ENCODE results near the gene PAGR1.
A peak's percentile ranks its signal among the peaks of the same experiment; 100 is the strongest.
"Not testable (repeated sequence)": the region's sequence is repeated elsewhere in the genome, so short reads cannot be mapped to it uniquely, and the experiment has no call there.

Gene PAGR1

GRCh38 chr16:29841631-29842030 is 25.7 kb downstream of the PAGR1 start:
- DNase-seq: no peak

GRCh38 chr16:29842732-29843346 is 26.9 kb downstream of the PAGR1 start:
- DNase-seq: no peak

GRCh38 chr16:29843931-29844330 is 28.0 kb downstream of the PAGR1 start:
- DNase-seq: no peak

GRCh38 chr16:29844575-29845331 is 28.8 kb downstream of the PAGR1 start:
- no peak for DNase-seq

- no peak for DNase-seq
Observed at GRCh38 chr16:29845656-29846055, 29.7 kb downstream of the PAGR1 start.

GRCh38 chr16:29848420-29849297 is 32.7 kb downstream of the PAGR1 start:
- peak; percentile 27 for DNase-seq

- DNase-seq: no peak
Observed at GRCh38 chr16:29849505-29849904, 33.6 kb downstream of the PAGR1 start.

GRCh38 chr16:29850998-29851397 is 35.0 kb downstream of the PAGR1 start:
- no peak for DNase-seq

- DNase-seq: no peak
Observed at GRCh38 chr16:29852654-29853053, 36.7 kb downstream of the PAGR1 start.

GRCh38 chr16:29854520-29855100 is 38.7 kb downstream of the PAGR1 start:
- no peak for DNase-seq

- no peak for DNase-seq
Observed at GRCh38 chr16:29857133-29857760, 41.3 kb downstream of the PAGR1 start.

- no peak for DNase-seq
Observed at GRCh38 chr16:29858149-29858849, 42.3 kb downstream of the PAGR1 start.

- DNase-seq: no peak
Observed at GRCh38 chr16:29858974-29859373, 43.0 kb downstream of the PAGR1 start.

- DNase-seq: no peak
Observed at GRCh38 chr16:29860218-29860617, 44.3 kb downstream of the PAGR1 start.

GRCh38 chr16:29862383-29862883 is 46.5 kb downstream of the PAGR1 start:
- DNase-seq: no peak

- peak; percentile 92 for DNase-seq
Observed at GRCh38 chr16:29862884-29863668, 47.1 kb downstream of the PAGR1 start, which contains the start of gene CDIPT. Gene CDIPT, minus strand, starts transcription at chr16:29863226. Its CDS starts 369 bp downstream, at chr16:29862857.

- no peak for DNase-seq
Observed at GRCh38 chr16:29863669-29863984, 47.7 kb downstream of the PAGR1 start.

- no peak for DNase-seq
Observed at GRCh38 chr16:29864205-29864604, 48.3 kb downstream of the PAGR1 start.

GRCh38 chr16:29868396-29869009 is 52.6 kb downstream of the PAGR1 start:
- no peak for DNase-seq

GRCh38 chr16:29869067-29869466 is 53.1 kb downstream of the PAGR1 start:
- DNase-seq: not testable (repeated sequence)

Data from DMS153 (cell line).